Adrenal gland (tissue), 12 donors: ENCODE results near the gene PKN1. TPM values are rescaled to one million over a fixed set of nuclear protein-coding genes. Genes with fewer than 3 reads are reported as not detected.

ENCODE experiments used
- DNase-seq, 7 donors: peaks; one replicate each; pipeline ENCODE4 v3.0.0-alpha.2; 2019 to 2020
- H3K27ac ChIP-seq, 5 donors: fragments of 200-600 bp; sonication (generic) in 4 of 5; 1 replicate in 3 of 5; 2 replicates in 2 of 5; pipeline versions ENCODE4 v1.5.1 to v1.8.0; 2016 to 2020; ENCODE audit warnings: mild to moderate bottlenecking in 1 of 5
- H3K27me3 ChIP-seq: fragments of 200-600 bp; 2 replicates; pipeline ENCODE4 v1.8.0; 2021
- H3K36me3 ChIP-seq, 2 donors: fragments of 200-600 bp; replicated peaks in 1 of 2; 1 replicate in 1 of 2; 2 replicates in 1 of 2; pipeline versions ENCODE4 v1.5.1 to v1.8.0; 2018 to 2022
- H3K4me1 ChIP-seq, 2 donors: fragments of 200-600 bp; replicated peaks in 1 of 2; 1 replicate in 1 of 2; 2 replicates in 1 of 2; pipeline versions ENCODE4 v1.5.1 to v1.8.0; 2018 to 2021
- H3K4me3 ChIP-seq, 4 donors: fragments of 200-600 bp; sonication (generic) in 3 of 4; one replicate each; pipeline ENCODE4 v1.5.1; 2016 to 2018
- H3K9me3 ChIP-seq, 3 donors: fragments of 200-600 bp; sonication (generic) in 1 of 3; replicated peaks in 1 of 3; 1 replicate in 2 of 3; 2 replicates in 1 of 3; pipeline versions ENCODE4 v1.5.1 to v1.8.0; 2016 to 2021
- CTCF ChIP-seq, 6 experiments: fragments of 450-650 bp in 4 of 6; fragments of 200-600 bp in 2 of 6; sonication (generic) in 1 of 6; IDR thresholded peaks; 1 replicate in 5 of 6; 2 replicates in 1 of 6; pipeline versions ENCODE4 v1.5.1 to v1.8.0; 2016 to 2021; ENCODE audit warnings: antibody characterized with exemption in 6 of 6, mild to moderate bottlenecking in 2 of 6, moderate library complexity in 1 of 6
- POLR2A ChIP-seq, 2 donors: fragments of 450-650 bp; IDR thresholded peaks; one replicate each; pipeline ENCODE4 v1.6.1; 2017; ENCODE audit warnings: antibody characterized with exemption in 2 of 2, mild to moderate bottlenecking in 2 of 2, moderate library complexity in 1 of 2
- whole genome bisulfite sequencing, 4 donors: extraction: QIAGEN DNeasy Blood & Tissue Kit in 2 of 4; methylation state at CpG; one replicate each; pipeline versions ENCODE4 v1.1.5 to v1.1.7; 2013 to 2017; 5-methylcytosine and 5-hydroxymethylcytosine counted together
- intact Hi-C, 2 donors: fragments of 100-400 bp; cut with DNase I; formaldehyde crosslinking; loops; one replicate each; pipeline versions ENCODE4 v1.14.1 to v1.15.0; 2022 to 2023
- polyA plus RNA-seq, 3 donors: library from polyadenylated mRNA; stranded (reverse); fragments of 200-250 nt in 2 of 3; fragments of 350-450 nt in 1 of 3; fragmentation: Illumina TruSeq in 1 of 3; extraction: RNeasy Lipid Tissue Mini Kit (QIAGEN cat#74804) in 1 of 3; gene quantifications; one replicate each; pipeline ENCODE4 v1.2.3, GENCODE V29; 2013 to 2014
- total RNA-seq, 9 donors: library from RNA; depleted of rRNA in 4 of 9; stranded (reverse); fragments of >200 nt in 4 of 9; fragments of 120-200 nt in 1 of 9; fragmentation: NEBNext Ultra II Directional in 1 of 9; extraction: Animal tissue kit (Norgen Biotek cat#: 25700) in 1 of 9; gene quantifications; one replicate each; pipeline versions ENCODE4 v1.1.0 to v1.2.4, GENCODE V29; 2013 to 2023
- donor health status: healthy with polysubstance abuse.
- donor health status: Bipolar disorder and iron deficiency.
- donor health status: DM: yes; HTN: yes; CAD: no.
- donor health status: DM: no; HTN: no; CAD: no.
- donor health status: DM: no; HTN: no; CAD: no.
- donor health status: DM: yes; HTN: yes; CAD: no.

The PKN1 gene
- total and polyA plus RNA-seq, 12 donors, result 27.5 to 209 (median 120) TPM

GRCh38 chr19:14492756-14493337 lies 59.7 kb downstream of the PKN1 start:
- no peak overlapping the region for H3K4me3 ChIP-seq
- H3K4me1 ChIP-seq, result peaks cover 28 to 29% of the 10 kb centered on the region in 2 donors
- H3K9me3 ChIP-seq, result no peaks in the 10 kb centered on the region
- H3K27ac ChIP-seq, result no peak overlapping the region
- H3K36me3 ChIP-seq, result peaks cover 0 to 24% of the 10 kb centered on the region in 2 donors
- intact Hi-C loops, result no loop called here
- H3K27me3 ChIP-seq, result no peaks in the 10 kb centered on the region
- TF ChIP-seq CTCF (IDR thresholded peaks at IDR 0.05) (no peak), POLR2A (IDR thresholded peaks at IDR 0.05) (no peak)
- 80 to 86% (median 84%) methylated on average over 5 of the region's 5 CpGs for WGBS, 4 donors
- DNase-seq, result no peak

- Histone ChIP-seq H3K27me3 (no peaks in the 10 kb centered on the region), H3K9me3 (no peaks in the 10 kb centered on the region), H3K36me3 (peaks cover 0 to 9% of the 10 kb centered on the region in 2 donors), H3K4me1 (peaks cover 28 to 30% of the 10 kb centered on the region in 2 donors), H3K4me3 (peak overlapping the region in 1 of 4 donors; percentile 84), H3K27ac (peak overlapping the region in 1 of 5 donors; percentile 39)
- DNase-seq, result no peak
- TF ChIP-seq CTCF (IDR thresholded peaks at IDR 0.05) (no peak), POLR2A (IDR thresholded peaks at IDR 0.05) (no peak)
- intact Hi-C loops, result no loop called here
- WGBS, 4 donors, result 76 to 89% (median 85%) methylated on average over 4 of the region's 4 CpGs
Observed at GRCh38 chr19:14494411-14494810, 61.3 kb downstream of the PKN1 start.

GRCh38 chr19:14494910-14495671 lies 62.0 kb downstream of the PKN1 start:
- TF ChIP-seq POLR2A (IDR thresholded peaks at IDR 0.05), result no peak
- TF ChIP-seq CTCF (IDR thresholded peaks at IDR 0.05), result no peak

GRCh38 chr19:14495672-14496028 lies 62.5 kb downstream of the PKN1 start:
- 0 to 1% (median 1%) methylated on average over 2 to 27 of the region's 28 CpGs for WGBS, 4 donors
- H3K27ac ChIP-seq, result peak overlapping the region in 3 of 5 donors; percentile 42 to 82 (median 52)
- H3K9me3 ChIP-seq, result no peaks in the 10 kb centered on the region
- H3K4me1 ChIP-seq, result peaks cover 28 to 30% of the 10 kb centered on the region in 2 donors
- intact Hi-C loops, result no loop called here
- TF ChIP-seq CTCF (IDR thresholded peaks at IDR 0.05), result no peak
- no peak for TF ChIP-seq POLR2A (IDR thresholded peaks at IDR 0.05)
- peak overlapping the region in 2 of 4 donors; percentile 83 to 84 for H3K4me3 ChIP-seq
- no peaks in the 10 kb centered on the region for H3K36me3 ChIP-seq
- peak in 1 of 7 donors; percentile 54 for DNase-seq
- H3K27me3 ChIP-seq, result no peaks in the 10 kb centered on the region

More at GRCh38 chr19:14494910-14495671, 62.0 kb downstream of the PKN1 start:
- Histone ChIP-seq H3K27ac (peak overlapping the region in 3 of 5 donors; percentile 42 to 82 (median 52)), H3K4me1 (peaks cover 28 to 30% of the 10 kb centered on the region in 2 donors), H3K4me3 (peak overlapping the region in 2 of 4 donors; percentile 83 to 84), H3K27me3 (no peaks in the 10 kb centered on the region), H3K9me3 (no peaks in the 10 kb centered on the region), H3K36me3 (peaks cover 0 to 5% of the 10 kb centered on the region in 2 donors)
- DNase-seq, result peak in 1 of 7 donors; percentile 12
- 14 to 30% (median 24%) methylated on average over 12 to 14 of the region's 14 CpGs for WGBS, 4 donors
- intact Hi-C loops, result no loop called here
